GM19455 (cell line): Measurements from ENCODE around the gene SOX18.
"Not testable (repeated sequence)": the region's sequence is repeated elsewhere in the genome, so short reads cannot be mapped to it uniquely, and the experiment has no call there.

Experiments
- ATAC-seq: cut with Tn5 transposase; IDR thresholded peaks from one replicate; pipeline ENCODE4 v1.9.1; 2021; ENCODE audit not compliant: unreplicated experiment

Gene SOX18

DNA sequence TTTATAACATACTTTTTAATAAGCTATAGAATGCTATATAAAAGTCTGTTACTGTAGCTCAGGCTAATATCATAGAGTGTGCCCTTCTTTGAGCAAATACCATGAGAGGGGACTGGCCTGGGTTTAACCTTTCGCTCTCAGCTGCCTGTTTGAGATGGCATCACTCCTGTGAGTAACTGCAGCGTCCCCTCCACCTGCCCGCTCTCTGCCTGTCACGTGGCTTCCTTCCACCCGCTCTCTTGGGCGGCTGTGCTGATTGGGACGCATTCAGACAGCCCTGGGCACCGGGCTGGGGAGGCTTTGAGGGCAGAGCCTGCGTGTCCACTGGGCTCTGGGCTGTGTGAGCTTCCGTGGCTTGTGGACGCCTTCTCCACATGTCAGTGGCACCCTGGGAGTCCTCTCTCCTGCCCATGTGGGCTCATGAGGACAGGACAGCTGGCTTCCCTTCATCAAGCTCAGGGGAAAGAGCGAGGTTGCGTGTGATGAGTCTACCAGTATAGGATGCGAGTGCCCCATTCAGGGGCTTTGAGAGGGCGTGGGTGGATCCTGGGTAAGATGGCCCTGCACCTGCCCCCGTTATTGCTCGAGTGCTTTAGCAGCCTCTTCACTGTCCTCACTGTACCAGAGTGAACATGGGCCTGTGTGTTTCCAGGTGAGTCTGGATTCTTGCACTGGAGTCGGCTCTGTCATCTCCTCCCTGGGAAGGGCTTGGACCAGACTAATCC is 24.2 kb downstream of the SOX18 start:
- no peak for ATAC-seq

GRCh38 chr20:64024141-64024990 is 25.1 kb downstream of the SOX18 start:
- no peak for ATAC-seq

GRCh38 chr20:64023361-64024140 is 25.9 kb downstream of the SOX18 start:
- ATAC-seq: no peak

DNA sequence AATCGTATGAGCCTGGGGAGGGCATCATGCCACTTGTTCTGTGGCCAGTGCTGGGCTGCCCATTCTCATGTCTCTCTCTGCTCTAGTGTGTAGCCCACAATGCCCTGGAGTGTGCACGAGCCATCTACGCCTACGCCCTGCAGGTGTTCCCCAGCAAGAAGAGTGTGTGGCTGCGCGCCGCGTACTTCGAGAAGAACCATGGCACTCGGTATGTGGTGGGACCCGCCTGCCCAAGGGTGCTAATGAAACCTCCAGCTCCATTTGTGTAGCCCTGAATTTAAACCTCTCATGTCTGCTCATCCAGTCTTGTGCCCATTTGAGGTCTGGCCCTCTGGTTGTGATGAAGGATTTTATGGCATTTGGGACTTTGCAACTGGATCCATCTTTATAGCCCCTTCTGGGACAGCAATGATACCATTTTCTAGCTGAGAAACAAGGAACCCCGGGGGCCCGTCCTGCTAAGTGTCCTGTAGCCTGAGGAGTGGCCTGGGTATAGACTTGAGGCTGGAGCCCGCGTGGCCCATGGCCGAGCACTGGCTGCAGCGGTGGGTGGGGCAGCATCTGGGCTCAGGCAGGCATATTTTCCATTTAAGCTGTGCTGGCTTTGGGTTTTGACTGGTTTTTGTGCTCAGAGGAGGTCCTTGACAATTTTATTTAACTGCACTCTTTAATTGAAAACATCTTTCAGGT is 26.6 kb downstream of the SOX18 start:
- no peak for ATAC-seq

DNA sequence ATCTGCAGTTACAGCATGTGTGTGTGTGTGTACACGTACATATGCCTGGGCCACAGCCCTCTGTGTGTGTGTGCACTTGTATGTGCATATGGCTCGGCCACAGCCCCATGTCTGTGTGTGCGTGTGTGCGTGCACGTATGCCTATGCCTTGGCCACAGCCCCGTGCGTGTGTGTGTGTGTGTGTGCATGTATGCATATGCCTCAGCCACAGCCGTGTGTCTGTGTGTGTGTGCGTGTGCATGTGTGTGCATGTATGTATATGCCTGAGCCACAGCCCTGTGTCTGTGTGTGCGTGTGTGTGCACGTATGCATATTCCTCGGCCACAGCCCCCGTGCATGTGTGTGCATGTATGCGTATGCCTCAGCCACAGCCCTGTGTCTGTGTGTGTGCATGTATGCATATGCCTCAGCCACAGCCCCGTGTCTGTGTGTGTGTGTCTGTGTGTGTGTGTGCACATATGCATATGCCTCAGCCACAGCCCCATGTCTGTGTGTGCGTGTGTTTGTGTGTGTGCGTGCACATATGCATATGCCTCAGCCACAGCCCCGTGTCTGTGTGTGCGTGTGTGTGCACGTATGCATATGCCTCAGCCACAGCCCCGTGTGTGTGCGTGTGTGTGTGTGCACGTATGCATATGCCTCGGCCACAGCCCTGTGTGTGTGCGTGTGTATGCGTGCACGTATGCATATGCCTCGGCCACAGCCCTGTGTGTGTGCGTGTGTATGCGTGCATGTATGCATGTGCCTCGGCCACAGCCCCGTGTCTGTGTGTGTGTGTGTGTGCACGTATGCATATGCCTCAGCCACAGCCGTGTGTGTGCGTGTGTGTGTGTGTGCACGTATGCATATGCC is 28.1 kb downstream of the SOX18 start:
- ATAC-seq: no peak

DNA sequence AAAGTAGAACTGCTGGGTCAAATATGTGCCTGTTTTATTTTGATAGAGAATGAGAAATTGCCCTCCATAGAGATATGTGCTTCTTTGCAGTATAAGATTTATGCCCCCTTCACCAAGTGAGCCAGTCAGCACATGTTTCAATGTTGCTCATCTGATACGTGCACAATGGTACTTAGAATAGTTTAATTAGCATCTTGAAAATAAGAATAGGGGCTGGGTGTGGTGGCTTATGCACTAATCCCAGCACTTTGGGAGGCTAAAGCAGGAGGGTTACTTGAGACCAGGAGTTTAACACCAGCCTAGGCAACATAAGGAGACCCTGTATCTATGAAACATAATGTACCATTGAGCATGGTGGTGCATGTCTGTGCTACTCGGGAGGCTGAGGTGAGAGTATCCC is 33.8 kb downstream of the SOX18 start:
- ATAC-seq: no peak

- ATAC-seq: not testable (repeated sequence)
These were observed 36.9 kb downstream of the SOX18 start for GRCh38 chr20:64012385-64013154.

DNA sequence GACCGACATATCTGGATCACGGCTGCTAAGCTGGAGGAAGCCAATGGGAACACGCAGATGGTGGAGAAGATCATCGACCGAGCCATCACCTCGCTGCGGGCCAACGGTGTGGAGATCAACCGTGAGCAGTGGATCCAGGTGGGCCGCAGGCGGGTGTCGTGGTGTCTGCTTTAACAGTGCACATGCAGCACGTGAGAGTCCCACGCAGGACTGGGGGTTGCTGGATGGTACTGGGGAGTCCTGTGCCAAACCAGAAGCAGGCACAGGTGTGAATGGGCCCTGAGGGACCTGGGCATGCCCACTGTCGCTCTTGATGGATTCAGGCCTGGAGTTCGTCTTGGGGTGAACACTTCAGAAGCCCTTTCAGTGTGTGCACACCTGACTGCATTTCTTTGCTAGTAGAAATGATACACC is 38.1 kb downstream of the SOX18 start:
- no peak for ATAC-seq

DNA sequence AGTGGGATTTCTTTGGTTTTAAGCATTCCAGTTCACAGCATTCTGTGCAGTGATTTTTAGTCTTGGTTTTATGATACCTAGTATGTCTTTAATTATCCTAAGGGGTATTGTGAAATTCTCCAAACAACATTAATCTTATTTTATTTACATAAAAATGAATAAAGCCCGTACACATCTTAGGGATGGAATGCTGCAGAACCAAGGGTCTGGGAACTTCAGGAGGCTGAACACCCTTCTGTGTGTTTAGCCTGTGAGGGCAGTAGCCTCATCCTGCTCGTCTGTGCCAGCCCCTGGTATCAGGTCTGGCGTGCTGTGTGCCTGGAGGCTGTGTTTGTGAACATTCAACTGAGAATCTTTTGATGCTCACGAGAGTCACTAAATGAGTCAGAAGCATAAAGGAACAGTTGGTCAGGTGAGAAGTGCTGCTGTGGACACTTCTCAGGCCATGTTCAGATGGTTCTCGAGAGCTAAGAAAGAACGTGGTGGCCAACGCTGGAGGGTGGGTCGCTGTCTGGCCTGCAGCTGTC is 38.7 kb downstream of the SOX18 start:
- ATAC-seq: no peak

- no peak for ATAC-seq
These were observed 39.5 kb downstream of the SOX18 start for GRCh38 chr20:64009811-64010387.

DNA sequence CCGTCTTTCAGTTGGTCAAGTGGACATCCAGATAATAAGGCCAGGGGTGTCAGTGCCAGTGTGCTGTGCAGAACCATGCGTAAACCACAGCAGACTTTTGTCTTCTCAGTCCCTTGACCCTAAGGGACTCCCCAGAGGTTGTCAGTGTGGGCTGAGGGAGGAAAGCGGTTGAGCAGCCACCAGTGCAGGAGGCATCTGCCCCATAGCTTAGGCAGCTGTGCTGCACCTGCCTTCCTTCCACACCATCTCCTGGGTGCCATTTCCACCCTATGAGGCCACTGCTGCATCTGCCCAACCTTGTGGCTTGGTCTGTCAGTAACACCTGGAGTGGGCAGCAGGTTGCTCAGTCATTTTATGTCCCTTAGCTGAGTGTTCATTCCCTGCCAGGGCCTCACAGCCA is 42.5 kb downstream of the SOX18 start:
- no peak for ATAC-seq

DNA sequence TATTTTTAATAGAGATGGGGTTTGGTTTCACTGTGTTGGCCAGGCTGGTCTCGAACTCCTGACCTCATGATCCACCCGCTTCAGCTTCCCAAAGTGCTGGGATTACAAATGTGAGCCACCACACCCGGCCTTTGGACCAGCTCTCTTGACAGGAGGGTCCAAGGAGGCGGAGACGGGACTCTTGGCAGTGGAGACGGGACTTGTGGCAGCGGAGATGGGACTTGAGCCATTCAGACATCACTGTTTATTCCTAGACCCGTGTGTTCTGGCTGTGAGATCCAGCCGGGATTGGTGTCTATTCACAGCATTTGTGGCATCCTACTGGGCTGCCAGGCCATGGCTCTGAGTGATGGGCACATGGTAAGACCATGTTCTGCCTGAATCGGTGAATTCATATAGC is 42.9 kb downstream of the SOX18 start:
- no peak for ATAC-seq

DNA sequence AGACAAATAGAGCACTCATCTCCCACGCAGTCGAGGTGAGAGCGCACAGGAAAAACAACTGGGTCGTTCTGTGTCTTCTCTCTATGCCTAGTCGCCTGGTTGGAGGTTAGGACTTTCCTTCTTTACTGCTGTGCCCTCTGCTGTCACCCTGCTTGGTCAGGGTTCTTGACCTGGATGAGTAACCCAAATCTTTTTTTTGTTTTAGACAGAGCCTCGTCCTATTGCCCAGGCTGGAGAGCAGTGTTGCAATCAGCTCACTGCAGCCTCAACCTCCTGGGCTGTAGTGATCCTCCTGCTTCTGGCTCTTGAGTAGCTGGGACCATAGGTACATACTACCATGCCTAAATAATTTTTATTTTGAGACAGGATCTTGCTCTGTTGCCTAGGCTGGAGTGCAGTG is 44.0 kb downstream of the SOX18 start:
- no peak for ATAC-seq

DNA sequence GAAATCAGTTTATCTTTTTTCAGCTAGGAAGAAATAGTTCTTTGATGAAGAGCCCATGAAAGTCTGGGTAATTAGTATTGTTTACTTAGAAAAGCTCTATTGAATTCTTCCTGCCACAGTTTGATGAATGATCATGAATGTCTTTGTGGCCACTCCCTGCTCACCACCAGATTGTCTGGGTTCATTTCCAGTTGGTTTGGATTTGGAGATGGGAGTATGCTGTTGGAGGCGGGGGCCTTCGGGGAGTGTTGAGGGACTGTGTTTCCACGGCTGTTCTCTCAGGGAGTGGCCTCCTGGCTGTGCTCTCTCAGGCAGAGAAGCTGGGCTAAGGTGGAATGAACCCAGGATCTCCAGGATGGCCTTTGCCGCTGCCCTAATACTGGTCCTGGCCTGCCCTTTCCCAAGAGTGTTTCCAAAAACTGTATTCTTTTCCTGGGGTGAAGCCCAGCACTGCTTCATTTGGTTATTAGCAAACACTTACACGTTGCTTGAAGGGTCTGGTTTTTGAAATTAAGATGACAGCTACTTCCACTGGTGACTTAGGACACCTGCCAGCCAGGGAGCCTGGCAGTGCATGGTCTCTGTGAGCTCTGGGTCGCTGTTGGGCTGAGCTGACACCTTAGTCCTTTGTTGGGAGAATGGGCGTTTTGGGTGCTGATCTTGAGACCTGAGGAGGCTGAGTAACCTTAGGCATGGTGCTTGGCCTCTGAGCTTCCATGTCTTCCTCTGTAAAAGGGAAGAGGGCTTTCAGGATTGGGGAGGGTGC is 45.3 kb downstream of the SOX18 start:
- no peak for ATAC-seq

- no peak for ATAC-seq
These were observed 47.8 kb downstream of the SOX18 start for GRCh38 chr20:64001607-64002011.

DNA sequence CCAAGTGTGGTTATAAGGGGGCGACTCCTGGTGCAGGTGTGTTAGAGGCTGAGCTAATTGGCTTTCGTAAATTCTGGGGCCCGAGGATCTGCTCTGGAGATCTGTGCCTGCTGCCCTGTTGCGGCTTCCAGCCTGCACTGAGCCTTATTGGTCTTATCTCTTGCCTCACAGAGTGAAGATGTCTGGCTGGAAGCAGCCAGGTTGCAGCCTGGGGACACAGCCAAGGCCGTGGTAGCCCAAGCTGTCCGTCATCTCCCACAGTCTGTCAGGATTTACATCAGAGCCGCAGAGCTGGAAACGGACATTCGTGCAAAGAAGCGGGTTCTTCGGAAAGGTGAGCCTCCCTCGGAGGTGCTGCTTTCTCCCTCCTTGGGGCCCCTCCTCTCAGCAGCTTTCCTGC is 48.5 kb downstream of the SOX18 start:
- ATAC-seq: no peak
